Hepatocyte (in vitro differentiated cells): ENCODE results near the gene PPP1R14D. TPM values are rescaled to one million over a fixed set of nuclear protein-coding genes. Genes with fewer than 3 reads are reported as not detected.

Source experiments
- DNase-seq: peaks from one replicate; pipeline ENCODE4 v3.0.0-alpha.2; 2016; ENCODE audit warnings: low spot score
- H2AFZ ChIP-seq: fragments of 200-600 bp; sonication (generic); 2 replicates; pipeline ENCODE4 v1.6.0; 2016; ENCODE audit warnings: antibody characterized with exemption, mild to moderate bottlenecking
- H3K27ac ChIP-seq: fragments of 200-600 bp; sonication (generic); 2 replicates; pipeline ENCODE4 v1.5.1; 2016; ENCODE audit warnings: mild to moderate bottlenecking
- H3K27me3 ChIP-seq: fragments of 200-600 bp; sonication (generic); 2 replicates; pipeline ENCODE4 v1.6.1; 2016
- H3K36me3 ChIP-seq: fragments of 200-600 bp; sonication (generic); replicated peaks from 2 replicates; pipeline ENCODE4 v1.5.1; 2016; ENCODE audit warnings: low read depth; ENCODE audit not compliant: insufficient read depth
- H3K4me1 ChIP-seq: fragments of 200-600 bp; sonication (generic); 2 replicates; pipeline ENCODE4 v1.5.1; 2016; ENCODE audit warnings: mild to moderate bottlenecking, moderate library complexity; ENCODE audit not compliant: insufficient read depth
- H3K4me2 ChIP-seq: fragments of 200-600 bp; sonication (generic); 2 replicates; pipeline ENCODE4 v1.6.0; 2016
- H3K4me3 ChIP-seq: fragments of 200-600 bp; sonication (generic); 2 replicates; pipeline ENCODE4 v1.5.1; 2016; ENCODE audit warnings: mild to moderate bottlenecking
- H3K79me2 ChIP-seq: fragments of 200-600 bp; sonication (generic); 2 replicates; pipeline ENCODE4 v1.6.0; 2017; ENCODE audit warnings: mild to moderate bottlenecking
- H3K9me2 ChIP-seq: fragments of 200-600 bp; sonication (generic); replicated peaks from 2 replicates; pipeline ENCODE4 v1.6.0; 2017; ENCODE audit warnings: mild to moderate bottlenecking; ENCODE audit not compliant: insufficient read depth
- H3K9me3 ChIP-seq: fragments of 200-600 bp; sonication (generic); 2 replicates; pipeline ENCODE4 v1.5.1; 2016; ENCODE audit warnings: low read depth, mild to moderate bottlenecking
- H4K20me1 ChIP-seq: fragments of 200-600 bp; sonication (generic); 2 replicates; pipeline ENCODE4 v1.6.0; 2016; ENCODE audit warnings: mild to moderate bottlenecking; ENCODE audit not compliant: insufficient read depth, poor library complexity, severe bottlenecking
- CTCF ChIP-seq: fragments of 200-600 bp; sonication (generic); IDR thresholded peaks from 2 replicates; pipeline ENCODE4 v1.5.1; 2016; ENCODE audit warnings: antibody characterized with exemption, mild to moderate bottlenecking; ENCODE audit not compliant: poor library complexity
- EZH2 ChIP-seq: fragments of 200-600 bp; sonication (generic); IDR thresholded peaks from 2 replicates; pipeline ENCODE4 v1.6.1; 2016; ENCODE audit warnings: antibody characterized with exemption, mild to moderate bottlenecking, borderline replicate concordance
- EZH2phosphoT487 ChIP-seq: fragments of 200-600 bp; sonication (generic); IDR thresholded peaks from one replicate; pipeline ENCODE4 v1.6.1; 2018; ENCODE audit warnings: antibody characterized with exemption, mild to moderate bottlenecking, low read depth, moderate library complexity; ENCODE audit not compliant: unreplicated experiment, severe bottlenecking
- WGBS: methylation state at CpG from one replicate; pipeline ENCODE4 v1.1.6; 2016; ENCODE audit warnings: low lambda C conversion rate; ENCODE audit errors: missing lambda C conversion rate; 5-methylcytosine and 5-hydroxymethylcytosine counted together
- polyA plus RNA-seq: library from polyadenylated mRNA; unstranded; fragments of >200 nt; fragmentation: Nextera tagmentation; extraction: Ambion mirVana; gene quantifications from 2 replicates; pipeline ENCODE4 v1.2.1, GENCODE V29; 2016
- total RNA-seq: library from RNA; depleted of rRNA; stranded (reverse); fragments of >200 nt; gene quantifications from 2 replicates; pipeline ENCODE4 v1.2.3, GENCODE V29; 2014

The PPP1R14D gene
- total RNA-seq (0.24 TPM in 1 of 2 replicates, not detected in the other), polyA plus RNA-seq (0.47 TPM in 1 of 2 replicates, not detected in the other)

- Histone ChIP-seq H3K36me3 (no peaks in the 10 kb centered on the region), H3K4me1 (peaks cover 14% of the 10 kb centered on the region), H3K27ac (no peak within 1 kb of the TSS), H3K79me2 (no peaks in the 10 kb centered on the region), H4K20me1 (no peaks in the 10 kb centered on the region), H3K4me3 (no peak within 1 kb of the TSS), H3K4me2 (no peak within 1 kb of the TSS), H3K9me2 (no peaks in the 10 kb centered on the region), H3K27me3 (no peaks in the 10 kb centered on the region), H3K9me3 (no peaks in the 10 kb centered on the region), H2AFZ (no peak within 1 kb of the TSS)
- WGBS: 93% methylated on average over 6 of the region's 6 CpGs
- TF ChIP-seq CTCF: no peak
- no peak for TF ChIP-seq EZH2phosphoT487
- no peak for TF ChIP-seq EZH2
- no peak for DNase-seq
Observed at GRCh38 chr15:40828447-40829036, at the start of gene PPP1R14D. PPP1R14D (minus strand) TSS chr15:40828708; CDS start chr15:40828641, 67 bp downstream.

- H2AFZ ChIP-seq: no peak overlapping the region
- TF ChIP-seq EZH2phosphoT487: no peak
- TF ChIP-seq EZH2: no peak
- TF ChIP-seq CTCF: no peak
- no peaks in the 10 kb centered on the region for H3K4me1 ChIP-seq
- H4K20me1 ChIP-seq: no peaks in the 10 kb centered on the region
- H3K9me2 ChIP-seq: no peaks in the 10 kb centered on the region
- H3K36me3 ChIP-seq: no peaks in the 10 kb centered on the region
- H3K27ac ChIP-seq: no peak overlapping the region
- no peaks in the 10 kb centered on the region for H3K79me2 ChIP-seq
- no peak overlapping the region for H3K4me3 ChIP-seq
- WGBS: 77% methylated on average over 2 of the region's 2 CpGs
- no peak overlapping the region for H3K4me2 ChIP-seq
- no peaks in the 10 kb centered on the region for H3K27me3 ChIP-seq
- H3K9me3 ChIP-seq: no peaks in the 10 kb centered on the region
- DNase-seq: no peak
Observed at GRCh38 chr15:40877694-40878093, 49.2 kb upstream of the PPP1R14D start.

GRCh38 chr15:40875991-40876730 lies 47.7 kb upstream of the PPP1R14D start:
- Histone ChIP-seq H2AFZ (no peak overlapping the region), H3K9me3 (no peaks in the 10 kb centered on the region), H3K36me3 (no peaks in the 10 kb centered on the region), H3K27ac (no peak overlapping the region), H3K4me2 (no peak overlapping the region), H3K27me3 (no peaks in the 10 kb centered on the region), H3K9me2 (no peaks in the 10 kb centered on the region), H3K79me2 (no peaks in the 10 kb centered on the region), H4K20me1 (no peaks in the 10 kb centered on the region), H3K4me3 (no peak overlapping the region), H3K4me1 (no peaks in the 10 kb centered on the region)
- no peak for TF ChIP-seq EZH2
- no peak for TF ChIP-seq EZH2phosphoT487
- no peak for TF ChIP-seq CTCF
- no peak for DNase-seq
- 75% methylated on average over 6 of the region's 6 CpGs for WGBS
